Measurements from ENCODE around the gene SKOR2. TPM values are rescaled to one million over a fixed set of nuclear protein-coding genes. Genes with fewer than 3 reads are reported as not detected.

The SKOR2 gene
- total RNA-seq, 4 donors from 2014 or later, result not detected

DNA sequence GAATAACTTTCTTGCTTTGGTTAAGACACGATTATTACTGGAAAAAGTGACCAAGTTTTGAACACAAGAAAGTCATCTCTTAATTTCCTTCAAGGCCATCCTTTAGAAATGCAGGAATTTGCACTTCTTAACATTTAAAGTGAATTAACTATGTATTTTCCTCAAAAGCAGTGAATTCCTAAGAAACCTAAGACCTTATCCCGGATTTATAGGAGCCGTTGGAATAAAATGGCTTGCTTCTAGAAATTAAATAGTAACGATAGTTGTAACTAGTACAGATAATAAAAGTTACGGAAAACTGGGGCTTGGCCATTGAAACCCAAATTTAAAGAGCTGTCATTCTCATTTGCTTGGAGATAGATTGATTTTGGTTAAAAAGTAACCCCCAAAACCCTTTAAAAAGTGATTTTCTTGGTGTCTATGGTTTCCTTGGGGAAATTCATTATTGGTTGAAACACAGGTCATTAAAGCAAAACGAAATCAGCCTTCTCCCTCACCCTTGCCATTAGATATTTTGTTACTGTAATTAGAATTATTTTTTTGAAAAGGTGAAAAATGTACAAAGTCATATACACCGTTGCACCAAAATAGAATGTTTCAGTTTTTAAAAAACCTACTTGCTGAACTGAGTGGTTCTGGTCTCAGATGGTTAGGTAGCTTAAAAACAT is 2.0 kb downstream of the SKOR2 start:
- Histone ChIP-seq H3K4me1 (peaks cover 0 to 4% of the 10 kb centered on the region in 2 donors), H3K27ac (no peak overlapping the region), H3K4me3 (no peak overlapping the region), H3K27me3 (peaks cover 7 to 70% of the 10 kb centered on the region in 2 donors), H3K36me3 (no peaks in the 10 kb centered on the region), H3K9me3 (no peaks in the 10 kb centered on the region)
- intact Hi-C loops (cut with DNase I; ENCODE audit: low total_unique reads), result no loop called here
- TF ChIP-seq POLR2A (IDR thresholded peaks at IDR 0.05), result no peak
- TF ChIP-seq, protein P1, sequence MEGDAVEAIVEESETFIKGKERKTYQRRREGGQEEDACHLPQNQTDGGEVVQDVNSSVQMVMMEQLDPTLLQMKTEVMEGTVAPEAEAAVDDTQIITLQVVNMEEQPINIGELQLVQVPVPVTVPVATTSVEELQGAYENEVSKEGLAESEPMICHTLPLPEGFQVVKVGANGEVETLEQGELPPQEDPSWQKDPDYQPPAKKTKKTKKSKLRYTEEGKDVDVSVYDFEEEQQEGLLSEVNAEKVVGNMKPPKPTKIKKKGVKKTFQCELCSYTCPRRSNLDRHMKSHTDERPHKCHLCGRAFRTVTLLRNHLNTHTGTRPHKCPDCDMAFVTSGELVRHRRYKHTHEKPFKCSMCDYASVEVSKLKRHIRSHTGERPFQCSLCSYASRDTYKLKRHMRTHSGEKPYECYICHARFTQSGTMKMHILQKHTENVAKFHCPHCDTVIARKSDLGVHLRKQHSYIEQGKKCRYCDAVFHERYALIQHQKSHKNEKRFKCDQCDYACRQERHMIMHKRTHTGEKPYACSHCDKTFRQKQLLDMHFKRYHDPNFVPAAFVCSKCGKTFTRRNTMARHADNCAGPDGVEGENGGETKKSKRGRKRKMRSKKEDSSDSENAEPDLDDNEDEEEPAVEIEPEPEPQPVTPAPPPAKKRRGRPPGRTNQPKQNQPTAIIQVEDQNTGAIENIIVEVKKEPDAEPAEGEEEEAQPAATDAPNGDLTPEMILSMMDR (IDR thresholded peaks at IDR 0.05), result no peak
- no peak for DNase-seq

- no peak for DNase-seq
- peaks cover 0 to 4% of the 10 kb centered on the region in 2 donors for H3K4me1 ChIP-seq
- no peak overlapping the region for H3K4me3 ChIP-seq
- no peaks in the 10 kb centered on the region for H3K36me3 ChIP-seq
- no peak overlapping the region for H3K27ac ChIP-seq
- intact Hi-C loops (cut with DNase I; ENCODE audit: low total_unique reads), result no loop called here
- TF ChIP-seq POLR2A (IDR thresholded peaks at IDR 0.05), result no peak
- TF ChIP-seq, protein P1 (IDR thresholded peaks at IDR 0.05), result no peak
- no peaks in the 10 kb centered on the region for H3K9me3 ChIP-seq
- H3K27me3 ChIP-seq, result peaks cover 7 to 64% of the 10 kb centered on the region in 2 donors
Measured at GRCh38 chr18:47248604-47249313, 2.7 kb downstream of the SKOR2 start.

DNA sequence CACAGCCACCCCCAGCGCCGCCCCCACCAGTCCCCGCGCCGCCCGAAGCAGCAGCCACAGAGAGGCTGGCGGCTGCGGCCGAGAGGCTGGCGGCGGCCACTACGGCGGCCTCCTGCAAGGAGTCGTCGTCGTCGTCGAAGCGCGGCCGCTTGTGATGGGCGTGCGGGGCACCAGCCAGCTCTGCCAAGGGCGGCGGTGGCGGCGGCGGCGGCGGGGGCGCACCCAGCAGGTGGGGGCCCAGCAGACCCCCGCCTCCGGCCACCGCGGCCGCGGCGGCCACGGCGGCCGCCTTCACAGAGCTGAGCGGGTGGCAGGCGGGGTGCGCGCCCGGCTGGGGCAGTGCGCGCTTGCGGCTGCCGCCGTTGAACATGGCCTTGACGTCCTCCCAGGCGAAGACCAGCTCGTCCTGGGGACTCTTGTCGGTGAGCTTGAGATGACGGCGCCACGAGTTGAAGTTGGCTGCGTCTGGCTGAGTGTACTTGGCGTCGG is 3.3 kb downstream of the SKOR2 start:
- H3K27me3 ChIP-seq, result peaks cover 7 to 58% of the 10 kb centered on the region in 2 donors
- H3K9me3 ChIP-seq, result no peaks in the 10 kb centered on the region
- no peaks in the 10 kb centered on the region for H3K36me3 ChIP-seq
- peaks cover 0 to 4% of the 10 kb centered on the region in 2 donors for H3K4me1 ChIP-seq
- no peak for DNase-seq
- no peak overlapping the region for H3K27ac ChIP-seq
- intact Hi-C loops (cut with DNase I; ENCODE audit: low total_unique reads), result no loop called here
- TF ChIP-seq, protein P1 (IDR thresholded peaks at IDR 0.05), result no peak
- TF ChIP-seq POLR2A (IDR thresholded peaks at IDR 0.05), result no peak
- H3K4me3 ChIP-seq, result no peak overlapping the region

DNA sequence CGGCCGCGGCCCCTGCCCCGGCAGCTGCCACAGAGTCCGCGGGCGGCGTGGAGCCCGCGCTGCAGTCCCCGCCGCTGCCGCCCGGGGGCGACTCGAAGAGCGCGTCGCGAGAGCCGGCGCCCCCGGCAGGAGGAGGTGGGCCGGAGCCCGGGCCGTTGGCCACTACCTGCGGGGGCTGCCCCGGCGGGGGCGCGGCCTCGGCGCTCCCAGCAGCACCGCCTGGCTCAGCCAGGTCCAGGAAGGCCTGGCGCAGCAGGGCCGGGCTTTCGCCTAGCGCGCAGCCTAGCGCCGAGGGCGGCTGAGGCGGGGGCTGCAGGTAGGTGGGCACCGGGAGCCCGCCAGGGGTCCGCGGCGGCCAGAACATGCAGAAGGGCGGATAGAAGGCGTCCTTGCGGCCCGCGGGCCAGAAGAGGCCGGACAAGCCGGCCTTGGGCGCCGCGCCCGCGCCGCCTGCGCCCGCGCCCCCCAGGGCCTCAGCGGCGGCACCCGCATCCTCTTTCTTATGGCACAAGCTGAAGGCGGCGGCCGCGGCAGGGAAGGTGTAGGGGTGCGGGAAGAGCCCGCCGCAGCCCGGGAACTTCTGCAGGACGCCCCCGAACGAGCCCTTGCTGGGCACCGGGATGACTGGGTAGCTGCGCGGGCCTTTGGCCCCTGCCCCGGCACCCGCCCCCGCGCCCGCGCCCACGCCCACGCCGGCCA is 3.9 kb downstream of the SKOR2 start:
- no peak for DNase-seq
- Histone ChIP-seq H3K27me3 (peaks cover 7 to 55% of the 10 kb centered on the region in 2 donors), H3K36me3 (no peaks in the 10 kb centered on the region), H3K4me3 (no peak overlapping the region), H3K9me3 (no peaks in the 10 kb centered on the region), H3K4me1 (peaks cover 0 to 4% of the 10 kb centered on the region in 2 donors), H3K27ac (no peak overlapping the region)
- intact Hi-C loops (cut with DNase I; ENCODE audit: low total_unique reads), result no loop called here
- TF ChIP-seq, protein P1 (IDR thresholded peaks at IDR 0.05), result no peak
- TF ChIP-seq POLR2A (IDR thresholded peaks at IDR 0.05), result no peak

All from uterus (tissue), 4 donors.